ENCODE results near the gene OR1A1.
"Not testable (repeated sequence)": the region's sequence is repeated elsewhere in the genome, so short reads cannot be mapped to it uniquely, and the experiment has no call there.

- not testable (repeated sequence) for TF ChIP-seq ELF4 (CRISPR knock-in tag; IDR thresholded peaks at IDR 0.05); ZNF699 (CRISPR knock-in tag; IDR thresholded peaks at IDR 0.05; ENCODE audit: insufficient replicate concordance); CTCF (IDR thresholded peaks at IDR 0.05 in 2 of 3, conservative IDR thresholded peaks at IDR 0.05 in 1 of 3; ENCODE audit: insufficient read depth in 2 of 3, low read depth in 1 of 3, low read length in 3 of 3); JUNB (CRISPR knock-in tag; conservative IDR thresholded peaks at IDR 0.05); SIN3B (IDR thresholded peaks at IDR 0.05; ENCODE audit: low read depth); RAD51 (IDR thresholded peaks at IDR 0.05; ENCODE audit: borderline replicate concordance, low read depth)
These were observed 37.4 kb downstream of the OR1A1 start for GRCh38 chr17:3244841-3245240.
